NCI-H524 treated with DMSO at 0.1 percent for 48 hours (cell line): Measurements from ENCODE around the gene ITPR2.
"Not testable (repeated sequence)": the region's sequence is repeated elsewhere in the genome, so short reads cannot be mapped to it uniquely, and the experiment has no call there.

ENCODE experiments used
- DNase-seq: peaks from one replicate; lab custom pipeline; 2025; lab: John Stamatoyannopoulos, UW

The ITPR2 gene

DNA sequence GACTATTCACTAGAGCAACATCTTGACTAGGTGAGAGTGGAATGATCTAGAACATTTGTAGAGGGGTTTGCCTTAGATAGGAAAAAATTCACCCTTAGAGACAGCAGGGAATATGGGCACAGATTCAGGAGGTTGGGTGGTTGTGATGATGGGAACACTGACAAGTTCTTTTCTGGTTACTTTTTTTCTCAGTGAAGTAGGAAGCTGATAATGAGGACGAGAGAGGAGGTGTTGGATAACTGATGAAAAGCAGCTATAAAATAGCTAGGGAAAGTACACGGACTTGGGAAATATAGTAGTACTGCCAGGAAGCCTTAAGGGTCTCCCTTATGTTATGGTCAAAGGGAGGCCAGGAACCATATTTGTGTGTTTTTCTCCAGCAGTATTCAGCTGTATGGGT lies 387.1 kb downstream of the ITPR2 start:
- DNase-seq, result no peak

DNA sequence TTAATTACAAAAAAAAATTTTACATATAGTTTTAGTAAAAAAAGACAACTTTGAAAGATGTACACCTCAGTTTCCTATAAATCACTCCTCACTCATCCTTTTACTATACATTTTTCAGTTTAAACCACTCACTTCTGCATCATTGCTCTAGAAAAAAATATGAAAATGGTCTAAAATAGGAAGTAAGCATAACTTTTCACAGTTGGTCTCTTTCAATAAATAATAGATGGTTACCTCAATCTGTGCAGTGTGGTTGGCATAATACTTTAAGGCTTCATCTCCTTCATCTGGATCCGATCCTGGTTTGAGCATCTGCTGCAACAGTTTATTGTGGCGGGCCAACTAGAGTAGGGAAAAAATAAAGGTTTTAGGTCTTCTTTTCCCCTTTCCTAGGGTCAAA lies 389.7 kb downstream of the ITPR2 start:
- no peak for DNase-seq

DNA sequence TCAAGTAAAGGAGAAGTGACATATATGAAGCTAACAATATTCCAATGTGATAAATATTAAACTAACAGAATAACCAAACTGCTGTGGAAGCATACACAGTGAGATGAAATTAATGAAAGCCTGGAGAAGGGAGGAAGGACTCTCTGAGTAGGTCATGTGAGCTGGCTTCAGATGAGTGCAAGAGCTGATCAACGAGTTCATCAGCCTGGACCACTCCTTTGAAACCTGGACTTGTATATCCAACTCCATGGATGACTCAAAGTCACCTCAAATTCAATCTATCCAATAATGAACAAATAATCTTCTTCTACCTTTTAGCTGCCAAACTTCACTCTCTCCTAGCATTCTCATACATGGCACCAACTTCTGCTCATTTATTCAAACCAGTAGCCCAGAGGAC lies 391.6 kb downstream of the ITPR2 start:
- DNase-seq, result no peak

DNA sequence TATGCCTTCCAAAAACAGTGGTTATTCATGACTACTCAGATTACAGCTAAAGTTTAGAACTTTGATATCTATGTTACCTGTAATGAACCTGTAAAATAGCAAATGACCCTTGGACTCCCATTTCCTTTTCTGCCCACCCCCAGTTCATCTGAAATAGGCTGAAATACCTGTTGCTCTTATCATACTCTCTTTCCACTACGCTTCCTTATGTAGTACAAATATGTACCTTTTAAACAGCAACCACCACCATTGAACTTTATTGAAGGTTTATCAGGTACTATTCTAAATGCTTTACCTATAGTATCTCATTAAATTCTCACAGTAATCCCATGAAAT lies 398.0 kb downstream of the ITPR2 start:
- DNase-seq, result no peak

DNA sequence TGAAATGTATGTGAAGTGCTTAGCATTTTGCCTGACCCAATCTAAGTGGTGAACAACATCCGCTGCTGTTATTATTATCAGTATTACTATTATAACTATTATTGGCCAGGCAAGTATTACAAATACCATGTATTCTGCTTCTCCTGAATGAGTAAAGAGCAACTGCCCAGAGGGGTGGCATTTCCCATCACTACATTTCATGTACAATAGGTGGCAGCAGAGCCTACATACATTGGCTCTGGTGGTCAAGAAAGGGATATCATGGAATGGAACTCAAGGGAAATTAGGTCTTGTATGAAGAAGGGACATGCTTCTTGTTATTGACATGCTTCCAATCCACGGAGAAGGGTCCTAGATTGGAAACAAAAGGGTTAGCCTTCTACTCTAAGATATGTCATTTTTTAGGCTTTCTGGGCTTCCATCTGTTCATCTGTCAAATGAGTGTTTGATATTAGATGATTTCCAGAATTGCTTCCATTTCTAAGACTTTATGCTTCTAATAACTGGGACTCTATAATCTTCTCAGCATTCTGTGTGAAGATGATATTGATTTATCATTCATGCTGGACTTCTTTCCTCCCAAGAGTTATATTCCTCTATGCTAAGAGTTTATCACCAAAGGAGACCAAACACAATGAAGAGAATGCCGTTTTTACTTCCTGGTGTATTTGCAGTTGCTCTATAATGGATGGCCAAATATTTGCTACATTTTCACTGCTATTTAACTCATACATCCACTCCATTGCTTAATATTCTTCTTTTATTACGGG lies 398.5 kb downstream of the ITPR2 start:
- no peak for DNase-seq

DNA sequence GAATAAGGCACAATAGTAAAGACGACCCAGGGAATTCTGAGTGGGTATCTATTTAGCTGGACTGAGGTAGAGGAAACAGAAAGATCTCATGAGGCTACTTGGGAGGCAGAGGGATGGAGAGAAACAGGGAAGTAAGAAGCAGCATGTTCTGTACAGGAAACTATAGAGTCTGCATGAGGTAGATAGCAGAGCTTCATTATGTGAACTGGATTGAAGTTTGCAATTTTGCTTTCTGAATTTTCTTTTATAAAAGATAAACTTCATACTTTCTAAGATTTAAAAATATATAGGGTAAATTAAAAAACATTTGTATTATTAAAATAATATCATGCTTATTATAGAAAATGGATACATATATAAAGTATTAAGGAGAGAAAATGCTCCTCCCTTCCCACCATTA lies 399.3 kb downstream of the ITPR2 start:
- not testable (repeated sequence) for DNase-seq

DNA sequence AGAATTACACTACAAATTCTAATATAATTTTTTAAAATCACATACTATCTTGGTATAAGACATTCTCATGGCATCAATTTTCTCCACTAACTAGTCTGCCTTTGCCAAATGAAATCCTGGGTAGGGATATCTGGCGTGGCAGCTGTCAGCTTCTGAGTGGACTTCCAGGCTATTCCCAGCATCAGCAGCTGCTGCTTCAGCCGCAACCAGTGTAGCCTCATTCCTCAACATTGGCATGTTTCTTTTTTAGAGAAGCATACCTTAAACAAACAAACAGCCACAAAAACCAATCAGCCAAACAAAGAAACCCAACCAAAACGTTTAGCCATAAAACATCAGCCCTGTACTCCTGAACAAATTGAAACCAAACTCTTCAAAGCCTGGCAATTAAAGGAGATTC lies 401.8 kb downstream of the ITPR2 start:
- no peak for DNase-seq

DNA sequence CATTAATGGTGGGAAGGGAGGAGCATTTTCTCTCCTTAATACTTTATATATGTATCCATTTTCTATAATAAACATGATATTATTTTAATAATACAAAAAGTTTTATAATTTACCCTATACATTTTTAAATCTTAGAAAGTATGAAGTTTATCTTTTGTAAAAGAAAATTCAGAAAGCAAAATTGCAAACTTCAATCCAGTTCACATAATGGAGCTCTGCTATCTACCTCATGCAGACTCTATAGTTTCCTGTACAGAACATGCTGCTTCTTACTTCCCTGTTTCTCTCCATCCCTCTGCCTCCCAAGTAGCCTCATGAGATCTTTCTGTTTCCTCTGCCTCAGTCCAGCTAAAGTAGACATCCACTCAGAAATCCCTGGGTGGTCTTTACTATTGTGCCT lies 402.4 kb downstream of the ITPR2 start:
- DNase-seq, result not testable (repeated sequence)

DNA sequence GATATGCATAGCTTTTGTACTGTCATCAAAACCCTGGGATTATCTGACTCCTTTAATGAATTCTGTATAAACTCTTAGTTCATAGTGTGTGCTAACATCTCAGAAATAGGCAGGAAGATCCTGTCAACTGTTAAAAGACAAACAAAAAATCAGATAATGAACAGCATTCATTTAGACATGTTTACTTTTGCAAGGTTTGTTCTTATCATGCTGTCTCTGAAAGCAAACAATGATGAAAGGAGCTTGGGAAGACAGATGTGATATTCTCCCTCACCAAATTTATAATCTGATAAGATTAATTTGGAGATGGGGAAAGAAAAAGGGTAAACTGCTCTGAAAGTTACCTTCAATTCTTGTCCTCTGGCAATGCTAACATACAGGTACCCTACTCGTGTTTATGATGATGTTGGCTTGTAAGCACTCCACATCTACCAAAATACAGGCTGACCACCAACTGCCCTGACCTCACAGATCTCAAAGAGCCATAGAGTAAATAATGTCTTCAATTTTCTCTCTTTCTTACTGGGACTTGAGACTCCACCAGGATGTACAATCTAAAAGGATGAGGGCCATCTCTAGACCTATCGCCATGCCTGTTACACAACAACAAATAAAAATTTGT lies 403.8 kb downstream of the ITPR2 start:
- no peak for DNase-seq

DNA sequence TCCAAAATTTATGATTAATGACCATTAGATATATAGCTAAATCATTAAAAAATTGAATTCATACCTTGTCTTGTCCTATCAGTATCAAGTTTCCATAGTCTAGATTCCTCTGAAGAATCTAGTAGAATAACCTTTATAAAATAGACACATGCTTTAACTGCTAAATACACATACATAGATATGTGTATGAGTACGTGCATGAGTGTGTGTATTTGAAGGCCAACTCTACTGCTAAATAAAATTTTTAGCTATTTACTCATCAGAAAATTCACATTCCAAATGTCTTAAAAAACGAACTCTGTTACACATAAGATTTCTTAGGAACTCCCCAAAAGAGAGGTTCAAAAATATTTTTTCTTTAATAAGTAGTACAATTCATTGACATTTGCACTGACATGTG lies 404.6 kb downstream of the ITPR2 start:
- no peak for DNase-seq

DNA sequence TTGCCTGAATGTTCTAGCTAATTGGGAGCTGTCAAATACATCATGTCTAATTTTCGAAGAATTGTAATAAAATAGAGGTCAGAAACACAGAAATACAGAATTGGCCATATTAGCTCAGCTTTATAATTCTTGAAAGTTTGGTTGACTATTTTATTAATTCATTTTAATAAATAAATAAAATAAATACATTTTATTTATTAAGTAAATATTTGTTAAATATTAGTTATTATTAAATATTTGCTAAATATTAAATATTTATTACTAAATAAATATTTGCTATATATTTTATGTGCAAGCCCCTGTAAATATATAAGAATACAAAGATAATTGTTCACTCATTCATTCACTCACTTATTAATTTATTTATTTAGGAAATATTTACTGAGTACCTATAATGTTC lies 406.3 kb downstream of the ITPR2 start:
- no peak for DNase-seq

DNA sequence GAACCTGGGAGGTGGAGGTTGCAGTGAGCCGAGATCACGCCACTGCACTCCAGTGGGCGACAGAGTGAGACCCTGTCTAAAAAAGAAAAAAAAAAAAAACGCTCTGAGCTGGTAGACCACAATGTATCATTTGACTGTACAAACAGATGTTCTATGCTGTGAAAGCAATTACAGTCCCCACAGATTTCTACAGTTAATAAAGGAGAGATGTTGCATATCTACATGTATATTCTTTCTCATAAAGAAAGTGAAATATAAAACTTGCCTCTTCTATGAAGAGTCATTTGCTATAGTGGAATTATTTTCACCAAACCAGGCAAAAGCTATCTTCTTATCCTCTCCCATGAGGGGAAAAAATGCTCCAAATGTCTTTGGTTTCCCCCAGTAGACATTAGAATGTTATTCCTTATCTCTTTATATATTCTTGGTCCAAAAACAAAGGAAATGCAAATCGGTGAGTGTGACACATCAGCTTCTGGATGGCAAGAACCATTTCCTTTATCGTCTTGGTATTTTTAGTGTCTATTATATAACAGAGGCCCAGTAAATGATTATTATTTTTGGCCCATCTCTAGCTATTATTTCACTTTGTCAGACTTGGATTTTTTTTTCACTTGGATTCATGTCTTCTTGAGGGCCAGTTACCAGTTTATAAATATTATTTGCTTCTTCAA lies 407.3 kb downstream of the ITPR2 start:
- DNase-seq, result no peak

DNA sequence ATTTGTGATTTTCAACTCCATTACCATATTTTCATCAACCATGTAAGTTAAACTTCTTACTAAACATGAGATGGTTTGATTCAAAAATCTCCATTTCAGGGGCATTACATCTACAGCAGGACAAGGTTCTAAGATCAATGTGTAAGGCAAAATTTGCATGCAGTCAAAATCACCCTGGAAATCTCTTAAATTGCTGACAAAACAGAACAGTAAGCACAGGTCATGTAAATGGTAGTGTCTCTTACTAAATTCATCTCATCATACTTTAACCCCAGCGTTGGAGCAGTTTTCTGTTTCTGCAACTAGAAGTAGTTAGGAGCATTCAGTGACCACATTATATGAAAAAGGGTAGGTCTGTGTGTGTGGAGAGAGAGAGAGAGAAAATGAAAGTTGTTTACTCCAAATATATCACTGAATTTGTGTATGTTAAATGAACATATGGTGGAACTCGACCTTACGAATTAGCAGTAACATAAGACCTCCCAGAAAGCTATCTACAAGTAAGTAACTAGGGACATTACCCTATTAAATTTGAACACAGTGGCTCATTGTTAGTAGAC lies 410.1 kb downstream of the ITPR2 start:
- no peak for DNase-seq

DNA sequence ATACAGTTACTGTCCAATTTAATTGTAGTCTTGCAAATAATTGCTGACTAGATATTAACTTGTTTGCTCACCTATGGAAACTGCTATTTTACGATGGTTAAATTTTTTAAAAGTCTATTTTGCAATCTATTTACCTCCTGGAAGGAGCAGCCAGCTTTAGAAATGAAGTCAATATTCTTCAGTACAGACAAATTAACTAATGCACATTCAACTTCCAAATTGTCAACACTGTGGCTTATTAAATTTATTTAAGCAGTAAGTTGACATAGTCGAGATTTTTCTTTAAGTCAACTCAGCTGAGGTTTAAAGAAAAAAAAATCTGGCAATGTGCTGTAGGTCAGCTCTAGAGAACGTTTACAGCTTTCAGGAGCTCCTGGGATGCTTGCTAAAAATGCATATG lies 416.4 kb downstream of the ITPR2 start:
- no peak for DNase-seq

DNA sequence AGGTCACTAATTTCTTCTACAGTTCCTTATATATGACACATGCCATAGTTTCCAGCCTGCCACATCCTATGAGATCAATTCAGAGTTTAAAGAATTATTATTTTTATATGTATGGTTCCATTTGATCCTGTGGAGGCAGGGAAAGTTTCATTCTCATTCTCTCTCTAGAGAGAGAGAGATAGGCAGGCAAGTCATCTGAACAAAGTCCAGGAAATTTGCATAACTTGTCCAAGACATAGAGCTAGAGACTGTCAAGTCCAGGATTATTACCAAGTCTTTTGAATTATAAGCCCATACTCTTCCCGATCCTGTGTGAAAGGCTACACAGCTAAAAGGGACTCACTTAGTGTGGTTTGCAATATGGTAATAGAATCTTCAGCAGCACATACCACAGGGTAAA lies 422.3 kb downstream of the ITPR2 start:
- no peak for DNase-seq

DNA sequence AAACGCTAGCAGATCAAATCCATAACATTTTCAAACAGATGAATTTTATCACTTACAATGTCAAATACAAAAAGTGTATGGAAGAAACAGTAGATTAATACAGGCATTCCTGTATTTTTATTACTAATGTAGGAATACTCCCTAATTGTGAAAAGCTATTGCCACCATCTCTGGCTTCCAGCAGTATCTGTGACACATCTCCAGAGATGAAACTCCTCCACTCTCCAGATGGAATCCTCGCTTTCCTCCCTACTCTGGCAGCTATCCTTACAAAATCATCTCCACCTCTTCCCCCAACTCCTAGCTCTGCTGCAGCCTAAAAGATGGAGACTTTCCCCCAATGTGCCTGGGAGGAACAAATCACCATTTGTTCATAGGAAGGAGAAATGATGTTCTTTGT lies 426.2 kb downstream of the ITPR2 start:
- no peak for DNase-seq

DNA sequence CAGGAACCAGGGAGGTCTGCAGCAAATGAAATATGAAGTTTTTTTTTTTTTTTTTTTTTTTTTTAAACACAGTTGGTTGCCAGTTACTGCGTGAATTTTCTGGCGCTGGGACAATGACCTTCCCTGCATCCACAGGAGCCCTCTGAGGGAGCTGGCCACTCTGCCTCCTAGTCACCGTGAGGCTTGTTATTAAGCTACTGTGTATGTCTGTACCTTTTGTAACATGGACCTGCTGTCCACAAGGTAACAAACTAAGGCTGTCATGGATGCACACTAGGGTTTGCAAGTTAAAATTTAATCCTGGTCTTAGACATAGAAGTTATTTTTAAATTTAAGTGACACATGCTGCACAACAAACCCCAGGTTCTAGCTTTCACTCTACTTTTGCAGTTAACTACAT lies 426.6 kb downstream of the ITPR2 start:
- no peak for DNase-seq

DNA sequence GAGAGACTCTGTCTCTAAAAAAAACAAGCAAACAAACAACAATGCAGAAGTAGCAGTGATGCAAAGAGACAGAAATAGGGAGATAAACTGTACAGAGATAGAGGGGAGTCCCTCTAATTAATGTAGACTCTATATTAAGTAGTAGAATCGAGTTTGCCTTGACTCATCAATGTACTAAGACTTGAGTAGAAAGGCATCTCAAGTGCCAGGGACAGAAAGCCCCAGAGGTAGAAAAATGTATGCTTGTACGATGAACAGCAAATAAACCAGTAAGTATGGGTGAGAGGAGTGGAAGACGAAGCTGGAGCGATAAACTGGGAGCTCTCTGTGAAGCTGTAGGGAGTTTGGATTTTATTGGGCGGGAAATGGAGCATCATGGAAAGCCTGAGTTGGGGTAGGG lies 429.4 kb downstream of the ITPR2 start:
- no peak for DNase-seq

DNA sequence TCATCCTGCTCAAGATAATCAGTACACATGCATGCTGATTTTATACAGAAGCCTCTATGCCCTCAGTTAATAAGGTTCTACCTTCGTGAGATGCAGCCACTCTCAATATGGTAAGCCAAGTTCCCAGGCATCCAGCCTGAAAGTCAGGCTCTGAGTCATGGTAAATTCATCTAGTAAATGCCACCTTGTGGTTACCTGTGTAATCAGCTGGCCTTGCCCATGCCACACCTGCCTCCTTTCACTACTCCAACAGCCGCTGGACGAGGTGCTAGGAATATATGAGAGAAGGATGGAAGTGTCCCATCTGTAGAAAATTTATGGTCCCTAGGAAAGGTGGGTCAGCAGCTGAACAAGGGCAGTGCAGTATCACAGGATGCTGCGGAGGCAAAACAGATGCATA lies 430.3 kb downstream of the ITPR2 start:
- DNase-seq, result no peak

DNA sequence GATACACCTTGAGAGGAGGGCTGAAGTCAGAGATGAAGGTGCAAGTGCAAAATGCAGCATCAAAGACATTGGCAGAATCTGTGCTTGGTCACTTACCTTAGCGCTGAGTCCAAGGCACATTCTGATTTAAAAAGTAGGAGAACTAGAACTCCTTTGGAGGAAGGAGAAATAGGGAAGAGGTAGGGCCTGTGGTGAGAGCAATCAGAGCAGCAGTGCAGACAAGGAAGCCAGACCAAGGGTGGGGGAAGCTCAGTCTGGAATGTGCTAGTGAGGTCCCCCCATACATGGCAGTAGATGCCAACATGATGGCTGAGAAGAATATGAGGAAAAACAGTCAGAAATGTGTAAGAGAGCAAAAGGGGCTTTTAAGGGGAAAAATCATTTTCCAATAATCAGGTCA lies 431.1 kb downstream of the ITPR2 start:
- no peak for DNase-seq

DNA sequence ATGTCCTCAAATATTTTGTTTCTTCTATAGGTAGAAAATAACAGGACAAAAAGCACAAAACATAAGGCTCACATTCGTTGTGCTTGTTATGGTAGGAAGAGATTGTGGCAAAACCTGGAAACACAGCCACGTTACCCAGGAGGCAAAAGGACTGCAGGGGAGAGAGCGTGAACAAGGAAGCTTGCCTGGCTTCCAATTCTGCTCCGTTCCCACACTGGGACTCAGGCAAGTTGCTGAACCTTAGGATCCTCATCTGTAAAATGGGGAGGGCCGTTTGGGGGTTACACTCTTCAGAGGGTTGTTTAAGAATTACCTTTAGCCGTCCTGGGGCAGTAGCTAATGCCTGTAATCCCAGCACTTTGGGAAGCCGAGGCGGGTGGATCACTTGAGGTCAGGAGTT lies 432.4 kb downstream of the ITPR2 start:
- no peak for DNase-seq

DNA sequence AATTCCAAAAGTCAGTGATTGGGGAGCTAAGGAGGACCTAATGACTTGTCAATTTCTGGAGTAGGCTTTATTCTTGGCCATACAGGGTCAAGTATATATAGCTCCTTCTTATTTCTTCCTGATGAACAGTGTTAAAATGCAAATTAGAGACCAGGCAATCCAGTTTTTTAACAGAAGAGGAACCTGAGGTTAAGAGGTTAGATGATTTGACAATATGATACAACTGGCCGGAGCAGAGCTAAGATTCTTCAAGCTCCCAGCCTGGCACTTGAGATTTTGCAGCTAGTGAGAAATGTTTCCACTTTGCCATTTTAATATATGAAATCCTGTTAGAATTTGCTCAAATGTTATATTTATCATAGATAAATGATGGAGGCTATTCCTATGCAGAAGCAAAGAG lies 433.6 kb downstream of the ITPR2 start:
- no peak for DNase-seq

DNA sequence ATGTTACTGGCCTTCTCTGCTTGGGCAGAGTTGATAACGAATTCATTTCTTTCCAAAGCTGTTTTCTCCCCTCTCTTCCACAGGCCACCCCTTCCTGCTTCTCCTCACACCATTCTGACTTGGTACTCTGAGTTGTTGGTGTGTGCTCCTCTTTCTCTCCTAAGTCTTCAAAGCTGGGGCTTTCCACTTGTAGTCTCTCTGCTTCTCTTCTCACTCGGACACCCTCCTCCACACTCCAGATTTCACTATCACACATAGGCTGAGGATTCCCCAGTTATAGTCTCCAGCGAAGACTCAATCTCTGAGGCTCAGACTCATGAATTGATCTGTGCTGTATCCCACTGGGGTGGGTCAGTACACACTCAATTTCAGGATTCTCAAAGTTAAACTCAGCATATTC lies 436.6 kb downstream of the ITPR2 start:
- DNase-seq, result no peak
